OCI-LY7 (cell line): ENCODE data around the gene ARHGAP28. TPM values are rescaled to one million over a fixed set of nuclear protein-coding genes. Genes with fewer than 3 reads are reported as not detected.
"Not testable (repeated sequence)": the region's sequence is repeated elsewhere in the genome, so short reads cannot be mapped to it uniquely, and the experiment has no call there.

Experiments used
- BruUV-seq: library from RNA; stranded (reverse); fragments of 400-500 nt; replicated peaks from 2 replicates; lab custom pipeline; 2021; lab: Mats Ljungman, UMichigan
- CTCF ChIA-PET: fragments of 300-600 bp; sonication (Branson Sonifier 250); formaldehyde crosslinking; loops from one replicate; lab custom pipeline; 2022; ENCODE audit warnings: antibody characterized with exemption; ENCODE audit not compliant: unreplicated experiment; lab: Charles Lee
- POLR2A ChIA-PET: fragments of 300-600 bp; sonication (Branson Sonifier 250); formaldehyde crosslinking; loops from one replicate; lab custom pipeline; 2022; ENCODE audit warnings: antibody characterized with exemption; lab: Charles Lee
- DNase-seq: peaks from one replicate; pipeline ENCODE4 v3.0.0-alpha.2; 2015; ENCODE audit warnings: low spot score
- H2AFZ ChIP-seq: fragments of 200-600 bp; sonication (generic), shearing (Covaris generic); 2 replicates; pipeline ENCODE4 v1.6.1; 2014; ENCODE audit warnings: mild to moderate bottlenecking, antibody characterized with exemption, low read length, moderate library complexity
- H3K27ac ChIP-seq: fragments of 200-600 bp; sonication (generic); 2 replicates; pipeline ENCODE4 v1.5.1; 2014; ENCODE audit warnings: mixed run types, low read depth, mild to moderate bottlenecking, moderate library complexity, low read length, inconsistent platforms; ENCODE audit not compliant: poor library complexity, severe bottlenecking
- H3K36me3 ChIP-seq: fragments of 200-600 bp; sonication (generic); 2 replicates; pipeline ENCODE4 v1.6.1; 2014; ENCODE audit warnings: mild to moderate bottlenecking, antibody characterized with exemption, low read length, moderate library complexity, mixed read lengths; ENCODE audit not compliant: insufficient read depth
- H3K4me1 ChIP-seq: fragments of 200-600 bp; sonication (generic); 2 replicates; pipeline ENCODE4 v1.5.1; 2014; ENCODE audit warnings: mild to moderate bottlenecking, low read length; ENCODE audit not compliant: insufficient read depth, poor library complexity, severe bottlenecking
- H3K4me2 ChIP-seq: fragments of 200-600 bp; sonication (generic); 2 replicates; pipeline ENCODE4 v1.6.1; 2014; ENCODE audit warnings: mild to moderate bottlenecking, low read length
- H3K4me3 ChIP-seq: fragments of 200-600 bp; sonication (generic); 2 replicates; pipeline ENCODE4 v1.5.1; 2014; ENCODE audit warnings: mild to moderate bottlenecking, low read depth, low read length; ENCODE audit not compliant: poor library complexity, severe bottlenecking
- H3K79me2 ChIP-seq: fragments of 200-600 bp; sonication (generic); 2 replicates; pipeline ENCODE4 v1.6.1; 2016; ENCODE audit warnings: low read depth, mild to moderate bottlenecking, low read length, moderate library complexity, mixed read lengths; ENCODE audit not compliant: insufficient read depth
- H3K9me2 ChIP-seq: fragments of 200-600 bp; sonication (generic); 2 replicates; pipeline ENCODE4 v1.6.1; 2016; ENCODE audit warnings: mild to moderate bottlenecking, low read length, mixed read lengths; ENCODE audit not compliant: insufficient read depth
- H3K9me3 ChIP-seq: fragments of 200-600 bp; sonication (generic); 2 replicates; pipeline ENCODE4 v1.6.1; 2014; ENCODE audit warnings: mild to moderate bottlenecking, mixed run types, low read length, mixed read lengths
- H4K20me1 ChIP-seq: fragments of 200-600 bp; sonication (generic); 2 replicates; pipeline ENCODE4 v1.6.1; 2014; ENCODE audit warnings: mild to moderate bottlenecking, antibody characterized with exemption, low read length, moderate library complexity, mixed read lengths; ENCODE audit not compliant: insufficient read depth
- EZH2phosphoT487 ChIP-seq: fragments of 200-600 bp; sonication (generic); IDR thresholded peaks from 2 replicates; pipeline ENCODE4 v1.6.1; 2018; ENCODE audit warnings: low read depth, borderline replicate concordance, mild to moderate bottlenecking, mixed run types, antibody characterized with exemption, low read length, moderate library complexity, mixed read lengths
- intact Hi-C: fragments of 100-400 bp; cut with micrococcal nuclease; formaldehyde crosslinking; loops from one replicate; pipeline ENCODE4 v1.10.0; 2022; ENCODE audit not compliant: unreplicated experiment
- total RNA-seq, 2 experiments: library from RNA; depleted of rRNA in 1 of 2; stranded (reverse); fragments of >200 nt in 1 of 2; shearing (Covaris generic) in 1 of 2; gene quantifications; 2 replicates each; pipeline ENCODE4 v1.2.3, GENCODE V29; 2014 to 2022
- TF ChIP-seq, protein P1 (sequence below): fragments of 200-600 bp; sonication (generic); conservative IDR thresholded peaks from 2 replicates; pipeline ENCODE4 v1.5.1; 2014; ENCODE audit warnings: mild to moderate bottlenecking, antibody characterized with exemption, low read length, moderate library complexity, mixed read lengths

Gene ARHGAP28
- total RNA-seq, 2 experiments from 2014 or later, result not detected

DNA sequence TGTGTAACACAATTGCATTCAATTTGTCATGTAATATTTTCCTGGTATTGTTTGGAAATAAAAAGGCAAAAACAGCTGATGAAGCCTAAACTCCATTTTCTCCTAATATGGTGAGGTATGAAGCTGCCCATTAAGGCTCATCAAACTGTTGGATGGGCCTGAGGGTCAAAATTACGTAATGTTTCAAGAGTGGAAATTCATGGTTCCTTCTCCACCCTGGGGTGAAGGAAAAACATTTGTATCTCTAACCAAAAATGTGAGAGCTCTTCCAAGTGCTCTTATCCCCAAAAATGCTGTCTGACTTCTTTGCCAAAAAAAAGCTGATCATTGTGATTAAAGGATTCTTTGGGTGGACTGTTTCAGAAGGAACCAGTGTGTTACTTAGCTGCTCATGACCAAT is 91.8 kb downstream of the ARHGAP28 start:
- no peak for DNase-seq

DNA sequence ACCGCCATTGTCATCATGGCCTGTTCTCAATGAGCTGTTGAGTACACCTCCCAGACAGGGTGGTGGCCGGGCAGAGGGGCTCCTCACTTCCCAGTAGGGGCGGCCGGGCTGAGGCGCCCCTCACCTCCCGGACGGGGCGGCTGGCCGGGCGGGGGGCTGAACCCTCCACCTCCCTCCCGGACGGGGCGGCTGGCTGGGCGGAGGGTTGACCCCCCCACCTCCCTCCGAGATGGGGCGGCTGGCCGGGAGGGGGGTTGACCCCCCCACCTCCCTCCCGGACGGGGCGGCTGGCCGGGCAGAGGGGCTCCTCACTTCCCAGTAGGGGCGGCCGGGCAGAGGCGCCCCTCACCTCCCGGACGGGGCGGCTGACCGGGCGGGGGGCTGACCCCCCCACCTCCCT is 97.6 kb downstream of the ARHGAP28 start:
- CTCF ChIA-PET, BruUV-seq: not testable (repeated sequence)

More for the DNA sequence above, 91.8 kb downstream of the ARHGAP28 start:
- H3K9me2 ChIP-seq, result no peaks in the 10 kb centered on the region
- no peaks in the 10 kb centered on the region for H3K79me2 ChIP-seq
- H3K4me3 ChIP-seq, result no peak overlapping the region
- no peak overlapping the region for H2AFZ ChIP-seq
- H4K20me1 ChIP-seq, result no peaks in the 10 kb centered on the region
- no peak overlapping the region for H3K4me2 ChIP-seq
- intact Hi-C loops, result no loop called here
- TF ChIP-seq EZH2phosphoT487, result no peak
- TF ChIP-seq, protein P1, sequence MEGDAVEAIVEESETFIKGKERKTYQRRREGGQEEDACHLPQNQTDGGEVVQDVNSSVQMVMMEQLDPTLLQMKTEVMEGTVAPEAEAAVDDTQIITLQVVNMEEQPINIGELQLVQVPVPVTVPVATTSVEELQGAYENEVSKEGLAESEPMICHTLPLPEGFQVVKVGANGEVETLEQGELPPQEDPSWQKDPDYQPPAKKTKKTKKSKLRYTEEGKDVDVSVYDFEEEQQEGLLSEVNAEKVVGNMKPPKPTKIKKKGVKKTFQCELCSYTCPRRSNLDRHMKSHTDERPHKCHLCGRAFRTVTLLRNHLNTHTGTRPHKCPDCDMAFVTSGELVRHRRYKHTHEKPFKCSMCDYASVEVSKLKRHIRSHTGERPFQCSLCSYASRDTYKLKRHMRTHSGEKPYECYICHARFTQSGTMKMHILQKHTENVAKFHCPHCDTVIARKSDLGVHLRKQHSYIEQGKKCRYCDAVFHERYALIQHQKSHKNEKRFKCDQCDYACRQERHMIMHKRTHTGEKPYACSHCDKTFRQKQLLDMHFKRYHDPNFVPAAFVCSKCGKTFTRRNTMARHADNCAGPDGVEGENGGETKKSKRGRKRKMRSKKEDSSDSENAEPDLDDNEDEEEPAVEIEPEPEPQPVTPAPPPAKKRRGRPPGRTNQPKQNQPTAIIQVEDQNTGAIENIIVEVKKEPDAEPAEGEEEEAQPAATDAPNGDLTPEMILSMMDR, result no peak
- BruUV-seq, result no TSS peak
- H3K9me3 ChIP-seq, result no peaks in the 10 kb centered on the region
- CTCF ChIA-PET, result no interaction called here
- no peaks in the 10 kb centered on the region for H3K4me1 ChIP-seq
- POLR2A ChIA-PET, result no interaction called here
- no peak overlapping the region for H3K27ac ChIP-seq
- H3K36me3 ChIP-seq, result no peaks in the 10 kb centered on the region

DNA sequence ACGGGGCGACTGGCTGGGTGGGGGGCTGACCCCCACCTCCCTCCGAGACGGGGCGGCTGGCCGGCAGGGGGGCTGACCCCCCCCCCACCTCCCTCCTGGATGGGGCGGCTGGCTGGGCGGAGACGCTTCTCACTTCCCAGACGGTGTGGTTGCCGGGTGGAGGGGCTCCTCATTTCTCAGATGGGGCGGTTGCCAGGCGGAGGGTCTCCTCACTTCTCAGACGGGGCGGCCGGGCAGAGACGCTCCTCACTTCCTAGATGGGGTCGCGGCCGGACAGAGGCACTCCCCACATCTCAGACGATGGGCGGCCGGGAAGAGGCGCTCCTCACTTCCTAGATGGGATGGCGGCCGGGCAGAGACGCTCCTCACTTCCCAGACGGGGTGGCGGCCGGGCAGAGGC is 98.0 kb downstream of the ARHGAP28 start:
- H3K9me2 ChIP-seq, H2AFZ ChIP-seq, H3K4me1 ChIP-seq, H4K20me1 ChIP-seq, CTCF ChIA-PET, BruUV-seq, intact Hi-C loops, H3K4me2 ChIP-seq, DNase-seq, H3K9me3 ChIP-seq, H3K36me3 ChIP-seq, POLR2A ChIA-PET, H3K27ac ChIP-seq, H3K79me2 ChIP-seq, H3K4me3 ChIP-seq: not testable (repeated sequence)

More for the DNA sequence above, 97.6 kb downstream of the ARHGAP28 start:
- intact Hi-C loops, H4K20me1 ChIP-seq, H3K4me3 ChIP-seq, H3K4me2 ChIP-seq, H3K27ac ChIP-seq, DNase-seq, H3K9me2 ChIP-seq, H3K36me3 ChIP-seq, H3K4me1 ChIP-seq, POLR2A ChIA-PET, H2AFZ ChIP-seq, H3K79me2 ChIP-seq, H3K9me3 ChIP-seq: not testable (repeated sequence)

DNA sequence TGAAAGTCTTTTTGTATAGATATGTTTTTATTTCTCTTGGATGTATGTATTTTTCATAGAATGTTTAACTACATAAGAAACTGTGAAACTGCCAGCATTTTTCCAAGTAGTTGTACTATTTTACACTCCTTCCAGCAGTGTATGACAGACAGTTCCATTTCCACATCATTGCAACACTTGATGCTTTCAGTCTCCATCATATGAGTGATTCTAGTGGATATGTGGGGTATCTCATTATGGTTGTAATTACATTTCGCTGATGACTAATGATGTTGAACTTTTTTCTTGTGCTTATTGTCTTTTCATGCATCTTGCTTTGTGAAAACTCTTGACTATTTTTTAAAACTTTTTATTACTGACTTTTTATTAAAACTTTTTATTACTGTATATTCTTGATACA is 101.4 kb downstream of the ARHGAP28 start:
- Histone ChIP-seq H2AFZ (no peak overlapping the region), H3K36me3 (no peaks in the 10 kb centered on the region), H3K4me2 (no peak overlapping the region), H3K9me3 (no peaks in the 10 kb centered on the region), H3K27ac (no peak overlapping the region), H3K9me2 (no peaks in the 10 kb centered on the region), H4K20me1 (no peaks in the 10 kb centered on the region), H3K79me2 (no peaks in the 10 kb centered on the region), H3K4me3 (no peak overlapping the region), H3K4me1 (no peaks in the 10 kb centered on the region)
- DNase-seq, result no peak
- TF ChIP-seq, protein P1, result no peak
- TF ChIP-seq EZH2phosphoT487, result no peak
- POLR2A ChIA-PET, result no interaction called here
- CTCF ChIA-PET, result no interaction called here
- BruUV-seq, result no TSS peak
- intact Hi-C loops, result no loop called here
